NOMO-1 treated with DMSO at 0.1 percent for 48 hours (cell line): ENCODE measurements around the gene AMBRA1.

ENCODE experiments used
- DNase-seq: peaks from one replicate; lab custom pipeline; 2025; ENCODE audit not compliant: unreplicated experiment; lab: John Stamatoyannopoulos, UW

The AMBRA1 gene

DNA sequence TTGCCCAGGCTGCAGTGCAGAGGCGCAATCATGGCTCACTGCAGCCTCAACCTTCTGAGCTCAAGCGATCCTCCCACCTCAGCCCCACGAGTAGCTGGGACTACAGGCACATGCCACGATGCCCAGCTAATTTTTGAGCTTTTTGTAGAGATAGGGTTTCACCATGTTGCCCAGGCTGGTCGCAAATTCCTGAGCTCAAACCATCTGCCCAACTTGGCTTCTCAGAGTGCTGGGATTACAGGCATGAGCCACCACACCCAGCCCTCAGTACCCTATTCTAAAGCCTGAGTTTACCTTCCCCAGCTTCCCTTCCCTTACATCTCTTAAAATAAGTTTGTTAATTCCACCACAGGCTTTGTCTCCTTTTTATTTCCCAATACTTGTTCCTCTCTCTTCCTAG is 59.1 kb downstream of the AMBRA1 start:
- DNase-seq: no peak

DNA sequence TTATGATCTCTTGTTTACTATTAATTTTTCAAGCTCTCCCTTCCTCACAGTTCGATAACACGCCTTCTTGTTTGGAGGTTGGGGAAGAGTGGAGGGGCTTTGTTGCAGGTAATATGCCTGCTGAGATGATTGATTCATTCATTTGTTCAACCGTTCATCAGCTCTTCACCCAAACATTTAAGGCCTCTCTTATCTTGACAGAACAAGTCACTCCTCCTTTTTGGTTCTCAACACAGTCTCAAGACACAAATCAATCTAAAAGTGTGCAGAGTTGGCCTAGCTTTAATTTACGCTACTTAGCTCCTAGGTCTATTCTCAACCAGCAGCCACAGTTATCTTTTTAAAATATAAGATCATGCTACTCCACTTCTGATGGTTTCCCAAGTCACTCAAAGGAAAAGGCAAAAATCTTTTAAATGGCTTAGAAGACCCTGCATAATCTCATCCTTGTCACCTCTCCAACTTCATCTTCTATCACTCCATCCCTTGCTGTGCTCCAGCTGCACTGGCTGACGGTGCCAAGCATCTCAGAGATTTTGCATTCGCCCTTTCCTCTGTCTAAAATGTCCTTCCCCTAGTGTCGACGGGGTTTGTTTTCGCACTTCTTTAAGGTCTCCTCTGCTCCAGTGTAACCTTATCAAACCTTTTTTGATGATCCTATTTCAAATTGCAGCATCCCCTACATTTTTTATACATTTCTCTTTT is 60.3 kb downstream of the AMBRA1 start:
- DNase-seq: no peak

GRCh38 chr11:46529928-46530574 is 63.8 kb downstream of the AMBRA1 start:
- no peak for DNase-seq

DNA sequence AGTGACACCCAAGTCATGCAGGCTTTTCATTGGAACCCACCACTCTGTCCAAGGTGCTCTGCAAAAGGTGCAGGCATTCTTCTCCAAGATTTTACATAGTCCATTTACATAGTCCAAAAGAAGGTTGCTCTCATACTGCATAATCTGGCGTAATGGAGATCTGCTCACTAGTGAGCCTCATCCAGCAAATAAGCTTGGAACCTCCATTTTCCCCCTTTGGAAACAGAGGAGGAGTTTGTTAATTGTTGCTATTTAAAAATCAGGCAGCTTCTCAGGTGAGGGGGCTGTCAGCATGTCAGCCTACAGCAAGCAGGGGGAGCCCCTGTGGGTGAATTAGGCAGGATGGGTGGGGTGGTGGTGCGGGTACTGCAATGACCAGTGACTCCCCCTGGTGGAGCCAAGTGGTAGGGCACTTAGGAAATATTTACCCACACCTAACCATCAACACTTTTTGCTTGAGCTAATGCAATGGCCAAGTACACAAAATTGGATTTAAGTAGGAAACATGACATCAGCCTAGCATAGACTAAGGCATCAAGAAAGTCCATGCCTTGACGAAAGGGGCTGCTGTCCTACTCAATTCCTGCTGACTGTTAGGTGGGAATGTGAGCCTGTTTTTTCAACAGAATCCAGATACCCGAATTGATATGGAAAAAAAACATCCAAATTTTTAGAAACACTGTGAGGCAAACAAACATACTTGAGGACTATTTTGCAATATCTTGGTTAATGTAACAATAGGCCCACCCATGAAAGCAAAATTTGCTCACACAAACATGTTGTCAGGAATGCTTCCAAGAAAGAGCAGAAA is 64.5 kb downstream of the AMBRA1 start:
- DNase-seq: peak; percentile 47

- no peak for DNase-seq
These were observed 65.3 kb downstream of the AMBRA1 start for GRCh38 chr11:46528445-46529094.

- no peak for DNase-seq
These were observed 66.2 kb downstream of the AMBRA1 start for GRCh38 chr11:46527591-46528130.

- no peak for DNase-seq
These were observed 67.3 kb downstream of the AMBRA1 start for GRCh38 chr11:46526216-46527215.

- no peak for DNase-seq
These were observed 69.5 kb downstream of the AMBRA1 start for GRCh38 chr11:46524201-46524770.

- no peak for DNase-seq
These were observed 70.5 kb downstream of the AMBRA1 start for GRCh38 chr11:46523290-46523689.

DNA sequence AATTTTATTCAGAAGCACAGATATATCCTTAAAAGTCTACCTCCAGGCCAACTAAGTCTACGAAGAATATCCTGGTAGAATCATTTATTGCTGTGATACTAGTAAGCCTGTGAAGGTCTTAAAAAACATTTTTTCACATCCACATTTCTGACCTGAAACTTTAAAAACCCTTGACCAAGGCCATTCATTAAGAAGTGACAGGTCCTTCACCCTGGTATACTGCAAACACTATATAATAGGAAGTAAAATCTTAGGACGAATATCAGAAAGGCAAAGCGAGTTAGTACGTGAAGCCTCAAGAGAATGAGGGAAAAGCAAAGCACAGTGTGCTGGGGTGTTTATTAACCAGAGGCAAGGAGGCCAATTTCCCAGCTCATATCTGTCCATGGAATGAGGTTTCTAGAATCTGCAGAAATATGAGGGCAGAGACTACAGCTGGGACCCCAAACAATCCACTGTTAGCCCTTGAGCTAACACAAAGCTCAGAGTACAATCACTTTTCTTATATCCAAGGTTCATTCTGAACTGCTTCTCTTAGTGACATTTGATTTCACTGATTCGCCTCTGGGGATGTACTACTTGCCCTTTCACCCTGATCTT is 71.0 kb downstream of the AMBRA1 start:
- DNase-seq: no peak

DNA sequence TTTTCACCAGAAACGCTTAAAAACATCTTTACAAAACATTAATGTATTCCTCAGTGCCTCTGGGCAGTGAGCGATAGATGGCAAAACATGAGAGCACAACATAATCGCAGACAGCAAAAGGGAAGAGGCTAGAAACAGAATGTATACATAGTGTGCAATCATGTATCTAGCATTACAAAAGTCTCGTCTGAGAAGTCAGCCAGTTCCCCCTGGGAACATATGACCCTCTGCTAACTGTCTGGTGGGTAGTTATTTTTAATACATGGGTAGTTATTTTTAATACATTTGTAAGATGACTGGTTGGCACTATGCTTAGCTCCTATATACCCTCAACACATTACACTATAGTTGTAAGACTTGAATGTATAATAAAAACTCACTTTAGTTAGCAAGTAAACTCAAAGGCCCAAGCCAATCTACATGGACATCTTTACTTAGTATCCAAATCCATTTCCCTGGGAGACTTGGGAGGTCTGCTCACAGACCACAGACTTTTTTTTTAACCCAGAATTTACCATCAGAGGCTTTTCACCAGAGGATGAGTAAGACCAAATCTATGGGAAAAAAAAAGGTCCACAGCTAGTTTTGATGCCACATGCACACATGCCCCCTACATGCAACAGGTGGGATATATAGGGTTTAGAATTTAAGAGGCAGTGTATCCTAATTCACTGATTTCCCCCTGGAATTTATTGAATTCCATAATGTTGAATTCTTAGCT is 71.7 kb downstream of the AMBRA1 start:
- no peak for DNase-seq

GRCh38 chr11:46520971-46521745 is 72.7 kb downstream of the AMBRA1 start:
- no peak for DNase-seq

GRCh38 chr11:46519351-46519750 is 74.5 kb downstream of the AMBRA1 start:
- no peak for DNase-seq

- DNase-seq: peak; percentile 51
These were observed 74.9 kb downstream of the AMBRA1 start for GRCh38 chr11:46518928-46519327.

DNA sequence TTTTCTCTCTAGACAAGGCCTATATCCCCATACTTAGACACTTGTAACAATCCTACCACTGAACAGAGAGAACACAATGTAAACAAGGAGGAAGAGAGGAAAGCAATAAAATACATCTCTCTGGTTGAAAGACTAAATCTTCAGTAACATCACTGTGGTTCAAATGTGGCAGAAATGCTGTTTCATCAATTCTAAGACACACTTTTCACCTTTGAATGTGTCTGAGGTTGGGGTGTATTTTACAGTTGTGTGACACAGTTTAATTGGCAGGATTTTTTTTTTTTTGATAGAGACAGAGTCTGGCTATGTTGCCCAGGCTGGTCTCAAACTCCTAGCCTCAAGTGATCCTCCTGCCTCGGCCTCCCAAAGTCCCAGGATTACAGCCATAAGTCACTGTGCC is 79.5 kb downstream of the AMBRA1 start:
- no peak for DNase-seq

DNA sequence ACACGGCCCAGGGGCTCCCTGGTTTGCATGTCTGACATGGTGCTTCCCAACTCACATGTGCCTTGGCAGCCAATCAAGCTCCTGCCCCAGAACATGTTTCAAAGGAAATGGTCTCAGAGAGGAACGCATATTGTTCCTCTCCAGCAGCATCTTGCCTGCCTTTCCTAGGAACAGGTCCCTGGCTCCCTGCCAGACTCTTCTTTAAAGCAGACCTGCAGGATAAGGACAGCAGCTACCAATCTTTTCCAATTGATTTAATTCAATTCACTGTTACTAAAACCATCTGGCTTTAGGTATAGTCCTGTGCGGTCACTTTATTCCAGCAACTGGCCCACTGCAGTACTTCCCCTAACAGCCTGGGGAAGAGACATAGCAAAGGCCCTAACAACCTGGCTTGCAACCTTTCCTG is 79.9 kb downstream of the AMBRA1 start:
- no peak for DNase-seq

DNA sequence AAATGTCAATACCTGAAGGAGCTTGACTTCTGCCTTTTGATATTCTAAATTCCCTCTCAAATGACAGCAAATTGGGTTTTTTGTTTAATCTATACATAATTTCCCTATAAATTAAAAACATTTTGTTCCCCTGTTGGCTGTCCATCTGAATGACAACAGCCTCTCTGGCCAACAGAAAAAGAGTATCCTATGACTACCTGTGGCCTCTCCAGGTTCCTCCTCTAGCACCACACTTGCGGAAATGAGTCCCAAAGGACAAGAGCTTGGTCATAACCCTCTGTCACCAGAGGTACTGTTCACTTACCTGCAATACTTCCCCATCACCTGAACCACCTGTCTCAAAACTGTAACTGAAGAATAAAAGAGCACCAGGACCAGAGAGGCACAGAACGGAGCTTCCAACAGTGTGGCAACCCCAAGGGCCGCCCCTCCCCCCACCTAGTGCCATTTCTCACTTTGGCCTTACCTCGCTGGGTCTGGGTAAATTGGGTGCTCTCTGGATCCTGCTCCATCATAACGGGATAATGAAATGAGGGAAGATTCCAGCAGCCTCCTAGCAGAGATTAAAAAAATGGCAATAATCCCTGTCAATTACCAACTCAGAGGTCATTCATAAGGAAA is 81.5 kb downstream of the AMBRA1 start:
- DNase-seq: no peak
